H54 (cell line): ENCODE data around the gene UBAP2.

Experiments used
- DNase-seq: peaks from one replicate; pipeline ENCODE4 v3.0.0; 2011; ENCODE audit warnings: low spot score, mixed read lengths; ENCODE audit not compliant: insufficient read length
- FAIRE-seq: peaks from 3 replicates; lab custom pipeline; 2011; peaks lifted over from hg19 to GRCh38; lab: Jason Lieb, UNC
- POLR2A ChIP-seq: IDR thresholded peaks from 2 replicates; pipeline ENCODE4 v1.6.1; 2011; ENCODE audit warnings: low read depth, mild to moderate bottlenecking, low read length

Gene UBAP2

GRCh38 chr9:34048727-34049629, at the start of gene UBAP2:
Gene UBAP2, minus strand, starts transcription at chr9:34048887. Its CDS starts 31,739 bp downstream, at chr9:34017148.
- peak; percentile 70 for FAIRE-seq
- DNase-seq = peak; percentile 74
- TF ChIP-seq POLR2A = peak; percentile 71

- DNase-seq = no peak
- no peak for FAIRE-seq
- no peak for TF ChIP-seq POLR2A
Observed at GRCh38 chr9:34098307-34098706, 49.6 kb upstream of the UBAP2 start.

GRCh38 chr9:34097865-34098264, 49.2 kb upstream of the UBAP2 start:
- TF ChIP-seq POLR2A = no peak
- FAIRE-seq (no peak), DNase-seq (no peak)

- TF ChIP-seq POLR2A = no peak
- no peak for FAIRE-seq
Observed at GRCh38 chr9:34096751-34097150, 48.1 kb upstream of the UBAP2 start.

GRCh38 chr9:34093578-34093977, 44.9 kb upstream of the UBAP2 start:
- FAIRE-seq (no peak), DNase-seq (no peak)

More at GRCh38 chr9:34096751-34097150, 48.1 kb upstream of the UBAP2 start:
- DNase-seq = no peak

GRCh38 chr9:34089311-34089710, 40.6 kb upstream of the UBAP2 start:
- no peak for FAIRE-seq
- TF ChIP-seq POLR2A = no peak
- DNase-seq = no peak

More at GRCh38 chr9:34093578-34093977, 44.9 kb upstream of the UBAP2 start:
- no peak for TF ChIP-seq POLR2A

GRCh38 chr9:34087370-34087769, 38.7 kb upstream of the UBAP2 start:
- no peak for TF ChIP-seq POLR2A
- no peak for FAIRE-seq
- no peak for DNase-seq

GRCh38 chr9:34086864-34087263, 38.2 kb upstream of the UBAP2 start:
- no peak for TF ChIP-seq POLR2A
- no peak for DNase-seq
- no peak for FAIRE-seq

GRCh38 chr9:34085581-34086500, 37.2 kb upstream of the UBAP2 start:
- no peak for DNase-seq
- no peak for TF ChIP-seq POLR2A
- no peak for FAIRE-seq

GRCh38 chr9:34084562-34084961, 35.9 kb upstream of the UBAP2 start:
- no peak for TF ChIP-seq POLR2A
- FAIRE-seq = no peak
- no peak for DNase-seq

GRCh38 chr9:34079181-34079580, 30.5 kb upstream of the UBAP2 start:
- DNase-seq = peak; percentile 44
- no peak for TF ChIP-seq POLR2A
- no peak for FAIRE-seq

- FAIRE-seq (peak; percentile 53), DNase-seq (peak; percentile 34)
- TF ChIP-seq POLR2A = no peak
Observed at GRCh38 chr9:34072868-34073590, 24.3 kb upstream of the UBAP2 start.

- FAIRE-seq (no peak), DNase-seq (no peak)
- TF ChIP-seq POLR2A = no peak
Observed at GRCh38 chr9:34072410-34072809, 23.7 kb upstream of the UBAP2 start.
